ENCODE data around the gene ITPRID2.

ITPRID2 gene

DNA sequence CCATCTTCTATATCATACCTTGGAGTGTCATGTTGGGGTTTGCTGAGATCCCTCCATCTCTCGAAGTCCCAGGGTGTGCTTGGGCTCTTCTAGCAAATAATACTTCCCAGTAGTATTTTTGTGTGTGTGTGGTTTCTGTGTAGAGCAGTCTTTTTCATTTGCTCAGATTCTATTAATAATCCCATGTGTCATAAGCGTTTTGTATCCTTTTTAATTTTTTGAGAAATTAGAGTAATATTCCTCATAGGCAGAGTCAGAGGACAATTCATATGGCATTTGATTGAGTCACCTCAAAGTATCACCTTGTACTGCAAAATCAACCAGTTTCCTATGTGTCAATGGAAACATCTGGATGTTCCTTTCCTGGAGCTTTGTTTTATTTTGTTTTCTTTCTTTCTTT lies 56.7 kb downstream of the ITPRID2 start:
- TF ChIP-seq FOXP2 (optimal IDR thresholded peaks at IDR 0.05; ENCODE audit: borderline replicate concordance, extremely low read depth, extremely low read length, insufficient read depth) = no peak
- no peak for TF ChIP-seq TAF1 (IDR thresholded peaks at IDR 0.05; ENCODE audit: borderline replicate concordance, insufficient read depth, low read length)
- TF ChIP-seq, protein P1, sequence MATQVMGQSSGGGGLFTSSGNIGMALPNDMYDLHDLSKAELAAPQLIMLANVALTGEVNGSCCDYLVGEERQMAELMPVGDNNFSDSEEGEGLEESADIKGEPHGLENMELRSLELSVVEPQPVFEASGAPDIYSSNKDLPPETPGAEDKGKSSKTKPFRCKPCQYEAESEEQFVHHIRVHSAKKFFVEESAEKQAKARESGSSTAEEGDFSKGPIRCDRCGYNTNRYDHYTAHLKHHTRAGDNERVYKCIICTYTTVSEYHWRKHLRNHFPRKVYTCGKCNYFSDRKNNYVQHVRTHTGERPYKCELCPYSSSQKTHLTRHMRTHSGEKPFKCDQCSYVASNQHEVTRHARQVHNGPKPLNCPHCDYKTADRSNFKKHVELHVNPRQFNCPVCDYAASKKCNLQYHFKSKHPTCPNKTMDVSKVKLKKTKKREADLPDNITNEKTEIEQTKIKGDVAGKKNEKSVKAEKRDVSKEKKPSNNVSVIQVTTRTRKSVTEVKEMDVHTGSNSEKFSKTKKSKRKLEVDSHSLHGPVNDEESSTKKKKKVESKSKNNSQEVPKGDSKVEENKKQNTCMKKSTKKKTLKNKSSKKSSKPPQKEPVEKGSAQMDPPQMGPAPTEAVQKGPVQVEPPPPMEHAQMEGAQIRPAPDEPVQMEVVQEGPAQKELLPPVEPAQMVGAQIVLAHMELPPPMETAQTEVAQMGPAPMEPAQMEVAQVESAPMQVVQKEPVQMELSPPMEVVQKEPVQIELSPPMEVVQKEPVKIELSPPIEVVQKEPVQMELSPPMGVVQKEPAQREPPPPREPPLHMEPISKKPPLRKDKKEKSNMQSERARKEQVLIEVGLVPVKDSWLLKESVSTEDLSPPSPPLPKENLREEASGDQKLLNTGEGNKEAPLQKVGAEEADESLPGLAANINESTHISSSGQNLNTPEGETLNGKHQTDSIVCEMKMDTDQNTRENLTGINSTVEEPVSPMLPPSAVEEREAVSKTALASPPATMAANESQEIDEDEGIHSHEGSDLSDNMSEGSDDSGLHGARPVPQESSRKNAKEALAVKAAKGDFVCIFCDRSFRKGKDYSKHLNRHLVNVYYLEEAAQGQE (IDR thresholded peaks at IDR 0.05; ENCODE audit: insufficient read depth in 1 of 2, low read depth in 2 of 2, low read length in 2 of 2) = no peak
- TF ChIP-seq POLR2AphosphoS5 (IDR thresholded peaks at IDR 0.05; ENCODE audit: low read depth, low read length) = no peak
- no peak for TF ChIP-seq SIN3A (IDR thresholded peaks at IDR 0.05; ENCODE audit: borderline replicate concordance, insufficient read depth, low read length)

DNA sequence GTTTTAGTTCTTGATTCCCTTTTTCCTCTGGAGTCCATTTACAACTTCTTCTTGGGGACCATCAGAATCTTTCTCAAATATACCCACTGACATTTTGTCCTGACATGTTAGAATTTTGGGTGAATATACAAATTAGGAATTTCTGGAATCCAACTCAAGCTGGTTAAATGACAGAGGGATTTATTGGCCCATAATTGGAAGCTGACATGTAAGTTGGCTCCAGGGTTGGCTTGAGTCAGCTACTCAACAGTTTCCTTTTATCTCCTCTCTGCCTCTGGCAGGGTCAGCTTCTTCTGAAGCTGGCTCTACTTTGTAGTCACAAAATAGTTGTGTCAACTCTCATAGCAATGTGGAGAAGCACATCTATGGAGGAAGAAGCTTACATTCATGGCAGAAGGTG lies 57.5 kb downstream of the ITPRID2 start:
- no peak for TF ChIP-seq POLR2AphosphoS5 (IDR thresholded peaks at IDR 0.05; ENCODE audit: low read depth, low read length)
- TF ChIP-seq SIN3A (IDR thresholded peaks at IDR 0.05; ENCODE audit: borderline replicate concordance, insufficient read depth, low read length) = no peak
- TF ChIP-seq, protein P1 (IDR thresholded peaks at IDR 0.05; ENCODE audit: insufficient read depth in 1 of 2, low read depth in 2 of 2, low read length in 2 of 2) = no peak
- TF ChIP-seq FOXP2 (optimal IDR thresholded peaks at IDR 0.05; ENCODE audit: borderline replicate concordance, extremely low read depth, extremely low read length, insufficient read depth) = no peak
- TF ChIP-seq TAF1 (IDR thresholded peaks at IDR 0.05; ENCODE audit: borderline replicate concordance, insufficient read depth, low read length) = no peak

DNA sequence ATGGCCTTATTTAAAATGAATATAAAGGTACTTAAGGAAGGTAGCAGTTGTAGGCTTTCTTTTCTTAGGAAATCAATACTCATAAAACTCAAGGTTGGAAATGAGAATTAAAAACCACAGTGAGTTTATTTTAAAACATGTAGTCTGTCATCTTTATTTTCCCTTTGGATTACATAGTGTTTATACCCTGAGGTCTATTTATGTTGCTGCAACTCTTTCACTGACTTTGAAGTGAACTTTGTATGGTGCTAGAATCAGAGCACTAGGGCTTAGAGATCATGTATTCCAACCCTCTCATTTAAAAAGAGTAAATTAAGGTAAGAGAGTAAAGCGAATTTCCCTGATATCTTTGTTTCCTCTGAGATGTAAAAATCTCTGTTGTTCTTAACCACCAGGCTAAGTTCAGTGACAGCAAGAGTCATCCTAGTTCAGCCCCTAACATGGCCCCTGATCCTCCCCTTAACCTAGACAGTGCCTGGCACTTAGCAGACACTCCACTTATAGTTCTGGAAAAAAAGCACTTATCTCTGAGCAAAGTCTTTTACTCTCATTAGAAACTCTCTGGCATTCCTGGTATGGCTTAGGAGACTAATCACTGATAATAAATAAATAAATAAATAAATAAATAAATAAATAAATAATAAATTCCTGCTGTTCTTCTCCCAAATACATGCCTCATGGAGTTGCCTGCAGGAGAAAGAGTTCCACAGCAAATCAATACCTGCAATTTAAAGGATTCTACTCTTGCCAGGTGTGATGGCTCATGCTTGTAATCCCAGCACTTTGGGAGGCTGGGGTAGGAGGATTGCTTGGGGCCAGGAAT lies 61.1 kb downstream of the ITPRID2 start:
- no peak for TF ChIP-seq SIN3A (IDR thresholded peaks at IDR 0.05; ENCODE audit: borderline replicate concordance, insufficient read depth, low read length)
- TF ChIP-seq POLR2AphosphoS5 (IDR thresholded peaks at IDR 0.05; ENCODE audit: low read depth, low read length) = no peak

DNA sequence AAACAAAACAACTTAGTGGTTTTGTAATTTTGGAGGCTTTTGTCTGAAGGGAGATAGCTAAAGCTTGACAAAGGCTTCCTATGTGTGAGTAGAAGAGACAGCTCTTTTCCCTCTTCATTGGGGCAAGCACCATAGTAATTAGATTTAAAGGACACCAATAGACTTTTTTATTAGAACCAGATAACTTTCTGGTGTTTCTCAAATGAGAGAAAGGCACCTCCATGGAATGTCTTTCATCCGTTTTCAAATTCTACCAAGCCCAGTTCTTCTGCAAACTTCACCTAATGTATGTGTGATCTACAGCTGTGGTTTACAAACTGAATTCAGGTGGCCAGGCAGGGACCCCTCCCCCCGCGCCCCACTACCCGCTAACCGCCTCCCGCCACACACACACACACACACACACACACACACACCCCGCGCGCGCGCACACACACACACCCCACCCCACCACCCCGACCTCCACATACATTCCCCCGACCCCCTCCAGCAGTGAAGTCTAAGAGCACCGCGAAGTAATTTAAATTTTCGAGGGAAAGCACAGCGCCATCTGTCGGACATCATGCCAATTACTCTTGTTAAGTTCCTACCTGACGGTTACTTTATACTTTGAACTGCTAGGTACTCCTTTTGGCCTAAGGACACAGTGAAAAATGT lies 62.5 kb downstream of the ITPRID2 start:
- TF ChIP-seq SIN3A (IDR thresholded peaks at IDR 0.05; ENCODE audit: borderline replicate concordance, insufficient read depth, low read length) (no peak), POLR2AphosphoS5 (IDR thresholded peaks at IDR 0.05; ENCODE audit: low read depth, low read length) (no peak), FOXP2 (optimal IDR thresholded peaks at IDR 0.05; ENCODE audit: borderline replicate concordance, extremely low read depth, extremely low read length, insufficient read depth) (no peak), TAF1 (IDR thresholded peaks at IDR 0.05; ENCODE audit: borderline replicate concordance, insufficient read depth, low read length) (no peak)
- TF ChIP-seq, protein P1 (IDR thresholded peaks at IDR 0.05; ENCODE audit: insufficient read depth in 1 of 2, low read depth in 2 of 2, low read length in 2 of 2) = no peak

DNA sequence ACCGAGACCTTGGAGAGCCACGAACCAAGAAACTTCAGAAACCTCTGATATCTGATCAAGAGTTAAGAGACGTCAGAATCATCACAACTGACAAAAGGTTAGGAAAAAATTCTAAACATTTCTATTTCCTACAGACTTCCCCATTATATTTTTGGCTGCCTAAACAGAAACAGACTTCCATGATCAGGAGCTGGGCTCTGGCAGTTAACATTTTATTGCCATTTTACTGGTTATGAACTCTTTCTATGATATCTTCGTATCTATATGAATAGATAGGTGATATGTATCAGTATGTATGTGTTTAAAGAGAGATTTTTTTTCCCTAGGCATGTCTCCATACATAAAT lies 63.0 kb downstream of the ITPRID2 start:
- no peak for TF ChIP-seq SIN3A (IDR thresholded peaks at IDR 0.05; ENCODE audit: borderline replicate concordance, insufficient read depth, low read length)

DNA sequence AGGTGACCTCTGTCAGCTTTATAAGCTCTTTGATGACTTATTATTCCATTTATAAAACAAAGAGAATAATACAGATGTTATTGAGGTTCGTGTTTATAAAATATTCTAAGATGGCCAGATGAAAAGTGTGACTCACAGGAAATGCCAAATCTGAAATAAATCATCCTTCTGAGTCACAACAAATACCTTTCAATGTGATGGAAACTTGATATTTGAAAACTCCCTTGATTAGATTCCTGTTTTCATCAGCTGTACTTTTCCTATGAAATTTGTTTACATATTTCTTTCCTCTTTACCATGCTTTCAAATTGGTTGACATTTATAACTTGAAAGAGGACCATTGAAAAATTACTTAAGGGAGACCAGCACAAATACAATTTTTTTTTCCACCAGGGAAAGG lies 63.5 kb downstream of the ITPRID2 start:
- TF ChIP-seq FOXP2 (optimal IDR thresholded peaks at IDR 0.05; ENCODE audit: borderline replicate concordance, extremely low read depth, extremely low read length, insufficient read depth) (no peak), TAF1 (IDR thresholded peaks at IDR 0.05; ENCODE audit: borderline replicate concordance, insufficient read depth, low read length) (no peak), POLR2AphosphoS5 (IDR thresholded peaks at IDR 0.05; ENCODE audit: low read depth, low read length) (no peak), SIN3A (IDR thresholded peaks at IDR 0.05; ENCODE audit: borderline replicate concordance, insufficient read depth, low read length) (no peak)
- TF ChIP-seq, protein P1 (IDR thresholded peaks at IDR 0.05; ENCODE audit: insufficient read depth in 1 of 2, low read depth in 2 of 2, low read length in 2 of 2) = no peak

Measured in PFSK-1 (cell line).